Astrocyte of the spinal cord (primary cell): Measurements from ENCODE around the gene WFIKKN2.
A peak's percentile ranks its signal among the peaks of the same experiment; 100 is the strongest.

ENCODE experiments used
- DNase-seq: peaks from one replicate; pipeline ENCODE4 v3.0.0; 2011; ENCODE audit warnings: low read depth, low spot score
- H3K4me3 ChIP-seq: 2 replicates; pipeline ENCODE4 v1.5.1; 2011; ENCODE audit warnings: low read depth, mild to moderate bottlenecking, low read length, moderate library complexity
- CTCF ChIP-seq: IDR thresholded peaks from 2 replicates; pipeline ENCODE4 v1.5.1; 2012; ENCODE audit warnings: low read depth, mild to moderate bottlenecking, low read length, inconsistent platforms
- in situ Hi-C: cut with HindIII; loops from 2 replicates; pipeline ENCODE4 v1.10.0; 2017; ENCODE audit warnings: low sequenced_read_pairs

WFIKKN2 gene

DNA sequence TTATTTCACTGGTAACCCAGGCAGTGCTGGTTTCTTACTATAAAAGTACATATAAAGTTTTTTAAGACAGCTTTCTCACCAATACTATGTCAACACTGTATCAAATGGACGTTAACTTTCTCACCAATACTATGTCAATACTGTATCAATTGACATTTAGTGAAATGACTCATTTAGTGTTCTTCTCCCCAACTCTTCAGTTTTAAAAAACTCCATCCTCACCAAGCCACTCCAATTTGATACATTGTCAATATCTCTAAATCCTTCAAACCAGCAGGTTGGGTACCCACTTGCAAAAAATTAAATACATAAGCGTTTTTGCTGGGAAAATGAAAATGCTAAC, 25.9 kb downstream of the WFIKKN2 start:
- no peak for DNase-seq
- no peak for TF ChIP-seq CTCF
- H3K4me3 ChIP-seq = no peak overlapping the region
- in situ Hi-C loops = no loop called here

- TF ChIP-seq CTCF = no peak
- no peak overlapping the region for H3K4me3 ChIP-seq
- in situ Hi-C loops = no loop called here
- no peak for DNase-seq
Observed at GRCh38 chr17:50861822-50862528, 26.6 kb downstream of the WFIKKN2 start.

DNA sequence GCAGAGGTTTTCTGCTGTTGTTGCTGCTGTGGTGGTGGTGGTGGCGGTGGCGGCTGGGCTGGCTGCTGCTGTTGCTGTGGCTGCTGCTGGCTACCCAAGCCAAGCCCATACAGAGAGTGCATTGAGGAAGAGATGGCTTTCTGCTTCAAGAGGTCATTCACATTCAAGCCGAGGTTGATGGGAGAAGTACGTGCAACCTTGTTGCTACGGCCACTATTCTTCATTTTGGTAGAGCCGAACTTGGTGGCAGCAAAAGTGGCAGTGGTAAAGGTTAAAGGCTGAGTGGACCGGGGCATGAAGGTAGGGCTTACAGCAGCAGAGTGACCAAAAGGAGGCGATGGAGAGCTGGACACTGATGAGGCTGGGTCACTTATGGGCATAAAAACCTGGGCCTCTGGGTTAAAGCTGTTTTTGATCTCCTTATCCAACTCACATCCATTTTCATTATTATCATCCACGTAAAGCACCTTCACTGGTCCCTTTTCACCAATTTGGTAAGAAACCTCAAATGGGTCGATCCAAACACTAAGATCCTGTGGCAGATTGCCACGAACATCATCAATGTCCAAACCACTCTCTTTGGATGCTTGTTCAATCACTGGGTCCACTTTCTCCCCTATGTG, 27.9 kb downstream of the WFIKKN2 start:
- DNase-seq = peak; percentile 35
- H3K4me3 ChIP-seq = peak overlapping the region; percentile 55
- TF ChIP-seq CTCF = peak; percentile 75
- in situ Hi-C loops = no loop called here

GRCh38 chr17:50863931-50864330, 28.5 kb downstream of the WFIKKN2 start:
- peak overlapping the region; percentile 55 for H3K4me3 ChIP-seq
- no peak for DNase-seq
- in situ Hi-C loops = no loop called here
- no peak for TF ChIP-seq CTCF

DNA sequence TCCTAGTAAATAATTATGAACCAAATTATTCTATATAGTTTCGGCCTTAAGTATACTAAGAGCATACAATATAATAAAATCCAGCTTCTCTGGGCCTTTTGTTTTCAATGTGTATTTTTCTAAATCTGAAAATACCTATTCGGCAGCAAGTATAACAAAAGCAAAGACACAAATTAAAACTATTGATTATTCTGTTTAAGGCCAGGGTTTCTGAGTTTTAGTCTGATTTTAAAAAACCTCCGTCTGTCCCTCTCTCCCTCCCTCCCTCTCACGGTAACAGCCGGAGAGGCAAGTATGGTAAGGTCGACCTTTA, 29.3 kb downstream of the WFIKKN2 start:
- DNase-seq = no peak
- no peak for TF ChIP-seq CTCF
- in situ Hi-C loops = no loop called here
- peak overlapping the region; percentile 55 for H3K4me3 ChIP-seq

GRCh38 chr17:50865060-50865867, 29.9 kb downstream of the WFIKKN2 start:
- H3K4me3 ChIP-seq = peak overlapping the region; percentile 55
- TF ChIP-seq CTCF = no peak
- peak; percentile 38 for DNase-seq
- in situ Hi-C loops = no loop called here
